PC-3 (cell line): Measurements from ENCODE around the gene CFAP53. TPM values are rescaled to one million over a fixed set of nuclear protein-coding genes. Genes with fewer than 3 reads are reported as not detected.

ENCODE experiments used
- ATAC-seq: fragments of 200-7000 bp; cut with Tn5 transposase; 2 replicates; pipeline ENCODE4 v1.9.1; 2020; ENCODE audit warnings: mild to moderate bottlenecking, moderate library complexity
- BruUV-seq: library from RNA; stranded (reverse); fragments of 400-500 nt; replicated peaks from 2 replicates; lab custom pipeline; 2021; lab: Mats Ljungman, UMichigan
- CTCF ChIA-PET: fragments of 300-600 bp; sonication (Branson Sonifier 250); formaldehyde crosslinking; loops from one replicate; lab custom pipeline; 2022; ENCODE audit warnings: antibody characterized with exemption; lab: Charles Lee
- POLR2A ChIA-PET: fragments of 300-600 bp; sonication (Branson Sonifier 250); formaldehyde crosslinking; loops from one replicate; lab custom pipeline; 2022; ENCODE audit warnings: antibody characterized with exemption; ENCODE audit not compliant: unreplicated experiment; lab: Charles Lee
- DNase-seq: peaks from one replicate; pipeline ENCODE4 v3.0.0-alpha.2; 2015
- H2AFZ ChIP-seq: fragments of 300-600 bp; sonication (generic); 2 replicates; pipeline ENCODE4 v1.6.0; 2016; ENCODE audit warnings: antibody characterized with exemption, low read length
- H3F3A ChIP-seq: fragments of 300-600 bp; sonication (generic); one replicate; pipeline ENCODE4 v1.6.0; 2017; ENCODE audit warnings: antibody characterized with exemption, low read length, control low read depth, mild to moderate bottlenecking; ENCODE audit not compliant: unreplicated experiment
- H3K27ac ChIP-seq: fragments of 300-600 bp; sonication (generic); 2 replicates; pipeline ENCODE4 v1.5.1; 2016; ENCODE audit warnings: mild to moderate bottlenecking, low read length
- H3K27me3 ChIP-seq: fragments of 300-600 bp; sonication (generic); 2 replicates; pipeline ENCODE4 v1.6.1; 2016; ENCODE audit warnings: low read length, mixed read lengths
- H3K36me3 ChIP-seq: fragments of 300-600 bp; sonication (generic); 2 replicates; pipeline ENCODE4 v1.6.1; 2016; ENCODE audit warnings: low read depth, mixed run types, low read length, mixed read lengths
- H3K4me1 ChIP-seq: fragments of 300-600 bp; sonication (generic); 2 replicates; pipeline ENCODE4 v1.5.1; 2016; ENCODE audit warnings: low read length; ENCODE audit not compliant: insufficient read depth
- H3K4me2 ChIP-seq: fragments of 300-600 bp; sonication (generic); 2 replicates; pipeline ENCODE4 v1.6.0; 2016; ENCODE audit warnings: low read length
- H3K4me3 ChIP-seq: fragments of 300-600 bp; sonication (generic); 2 replicates; pipeline ENCODE4 v1.5.1; 2016; ENCODE audit warnings: mild to moderate bottlenecking, low read length, mixed read lengths
- H3K79me2 ChIP-seq: fragments of 300-600 bp; sonication (generic); 2 replicates; pipeline ENCODE4 v1.6.1; 2017; ENCODE audit warnings: low read length, mixed read lengths
- H3K9ac ChIP-seq: fragments of 300-600 bp; sonication (generic); 2 replicates; pipeline ENCODE4 v1.6.0; 2016; ENCODE audit warnings: mild to moderate bottlenecking, low read length
- H3K9me2 ChIP-seq: fragments of 300-600 bp; sonication (generic); replicated peaks from 2 replicates; pipeline ENCODE4 v1.6.1; 2016; ENCODE audit warnings: mixed run types, low read length, mixed read lengths
- H3K9me3 ChIP-seq: fragments of 300-600 bp; sonication (generic); 2 replicates; pipeline ENCODE4 v1.6.1; 2016; ENCODE audit warnings: low read length, mixed read lengths
- H4K20me1 ChIP-seq: fragments of 300-600 bp; sonication (generic); 2 replicates; pipeline ENCODE4 v1.6.1; 2016; ENCODE audit warnings: low read length, mixed read lengths
- EZH2 ChIP-seq: fragments of 300-600 bp; sonication (generic); IDR thresholded peaks from one replicate; pipeline ENCODE4 v1.6.1; 2017; ENCODE audit warnings: antibody characterized with exemption, mild to moderate bottlenecking, low read length; ENCODE audit not compliant: unreplicated experiment
- EZH2phosphoT487 ChIP-seq: fragments of 300-600 bp; sonication (generic); IDR thresholded peaks from 2 replicates; pipeline ENCODE4 v1.6.1; 2018; ENCODE audit warnings: mild to moderate bottlenecking, antibody characterized with exemption, low read length, borderline replicate concordance
- intact Hi-C: fragments of 100-400 bp; cut with micrococcal nuclease; formaldehyde crosslinking; loops from 2 replicates; pipeline ENCODE4 v1.9.0; 2023
- total RNA-seq: library from RNA; depleted of rRNA; stranded (reverse); fragments of >200 nt; gene quantifications from 2 replicates; pipeline ENCODE4 v1.2.3, GENCODE V29; 2014
- TF ChIP-seq, protein P1 (sequence below): fragments of 300-600 bp; sonication (generic); conservative IDR thresholded peaks from 2 replicates; pipeline ENCODE4 v1.5.1; 2017; ENCODE audit warnings: antibody characterized with exemption, low read depth, mild to moderate bottlenecking, low read length

Gene CFAP53
- total RNA-seq, 1 experiment from 2014 or later = not detected

DNA sequence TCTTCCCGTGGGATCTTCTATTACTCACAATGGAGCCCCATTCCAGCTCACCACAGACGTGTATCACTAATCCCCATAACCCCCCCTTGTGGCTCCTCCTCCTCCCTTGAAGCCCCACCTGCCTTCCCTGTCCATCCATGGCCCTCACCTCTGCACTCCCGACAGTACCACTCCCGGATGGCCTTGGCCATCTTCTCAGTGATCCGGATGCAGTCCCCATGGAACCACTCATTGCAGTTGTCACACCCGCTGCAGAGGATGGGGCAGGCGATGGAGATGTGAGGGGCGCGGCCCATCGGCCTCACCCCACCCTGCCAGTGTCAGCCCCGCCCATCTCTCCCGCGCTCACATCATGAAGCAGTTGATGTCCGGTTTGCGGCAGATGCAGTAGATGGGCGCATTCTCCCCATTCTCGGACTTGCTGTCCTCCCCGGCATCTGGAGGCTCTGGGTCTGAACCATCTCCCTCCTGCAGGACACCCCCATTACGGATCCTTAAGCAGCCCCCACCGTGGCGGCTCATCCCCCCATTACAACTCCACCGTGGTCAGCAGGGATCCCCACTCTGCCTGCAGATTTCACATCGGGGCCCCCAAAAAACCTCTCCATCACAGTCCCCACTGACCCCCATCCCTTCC, 20.2 kb upstream of the CFAP53 start:
- peak overlapping the region; percentile 81 for H3K4me3 ChIP-seq
- H3K9me3 ChIP-seq = no peaks in the 10 kb centered on the region
- TF ChIP-seq EZH2 (no peak), EZH2phosphoT487 (no peak)
- TF ChIP-seq, protein P1, sequence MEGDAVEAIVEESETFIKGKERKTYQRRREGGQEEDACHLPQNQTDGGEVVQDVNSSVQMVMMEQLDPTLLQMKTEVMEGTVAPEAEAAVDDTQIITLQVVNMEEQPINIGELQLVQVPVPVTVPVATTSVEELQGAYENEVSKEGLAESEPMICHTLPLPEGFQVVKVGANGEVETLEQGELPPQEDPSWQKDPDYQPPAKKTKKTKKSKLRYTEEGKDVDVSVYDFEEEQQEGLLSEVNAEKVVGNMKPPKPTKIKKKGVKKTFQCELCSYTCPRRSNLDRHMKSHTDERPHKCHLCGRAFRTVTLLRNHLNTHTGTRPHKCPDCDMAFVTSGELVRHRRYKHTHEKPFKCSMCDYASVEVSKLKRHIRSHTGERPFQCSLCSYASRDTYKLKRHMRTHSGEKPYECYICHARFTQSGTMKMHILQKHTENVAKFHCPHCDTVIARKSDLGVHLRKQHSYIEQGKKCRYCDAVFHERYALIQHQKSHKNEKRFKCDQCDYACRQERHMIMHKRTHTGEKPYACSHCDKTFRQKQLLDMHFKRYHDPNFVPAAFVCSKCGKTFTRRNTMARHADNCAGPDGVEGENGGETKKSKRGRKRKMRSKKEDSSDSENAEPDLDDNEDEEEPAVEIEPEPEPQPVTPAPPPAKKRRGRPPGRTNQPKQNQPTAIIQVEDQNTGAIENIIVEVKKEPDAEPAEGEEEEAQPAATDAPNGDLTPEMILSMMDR = no peak
- H3K4me1 ChIP-seq = peaks cover 6% of the 10 kb centered on the region; the same call in 1 of the 2 replicates
- no TSS peak for BruUV-seq
- ATAC-seq = peak; percentile 6; the same call in 1 of the 2 replicates
- intact Hi-C loops = loop anchor here (1.0 to 5.0 kb wide), 3 partner anchors 7 to 91 kb away; partner anchors contain the start of gene SKA1
- no peaks in the 10 kb centered on the region for H4K20me1 ChIP-seq
- ChIA-PET POLR2A (interaction anchor here (0.6 kb wide), 1 partner anchor 9 kb away, joined by 7 read pairs; no protein-coding TSS in a partner anchor), CTCF (no interaction called here)
- H2AFZ ChIP-seq = peak overlapping the region; percentile 68; the same call in 1 of the 2 replicates
- no peak overlapping the region for H3K27ac ChIP-seq
- H3K4me2 ChIP-seq = peak overlapping the region; percentile 81
- peaks cover 14% of the 10 kb centered on the region; the same call in 1 of the 2 replicates for H3K79me2 ChIP-seq
- H3K9ac ChIP-seq = peak overlapping the region; percentile 77
- H3K27me3 ChIP-seq = no peaks in the 10 kb centered on the region
- H3F3A ChIP-seq = no peaks in the 10 kb centered on the region
- peak; percentile 33 for DNase-seq
- no peaks in the 10 kb centered on the region for H3K36me3 ChIP-seq
- H3K9me2 ChIP-seq = no peaks in the 10 kb centered on the region

DNA sequence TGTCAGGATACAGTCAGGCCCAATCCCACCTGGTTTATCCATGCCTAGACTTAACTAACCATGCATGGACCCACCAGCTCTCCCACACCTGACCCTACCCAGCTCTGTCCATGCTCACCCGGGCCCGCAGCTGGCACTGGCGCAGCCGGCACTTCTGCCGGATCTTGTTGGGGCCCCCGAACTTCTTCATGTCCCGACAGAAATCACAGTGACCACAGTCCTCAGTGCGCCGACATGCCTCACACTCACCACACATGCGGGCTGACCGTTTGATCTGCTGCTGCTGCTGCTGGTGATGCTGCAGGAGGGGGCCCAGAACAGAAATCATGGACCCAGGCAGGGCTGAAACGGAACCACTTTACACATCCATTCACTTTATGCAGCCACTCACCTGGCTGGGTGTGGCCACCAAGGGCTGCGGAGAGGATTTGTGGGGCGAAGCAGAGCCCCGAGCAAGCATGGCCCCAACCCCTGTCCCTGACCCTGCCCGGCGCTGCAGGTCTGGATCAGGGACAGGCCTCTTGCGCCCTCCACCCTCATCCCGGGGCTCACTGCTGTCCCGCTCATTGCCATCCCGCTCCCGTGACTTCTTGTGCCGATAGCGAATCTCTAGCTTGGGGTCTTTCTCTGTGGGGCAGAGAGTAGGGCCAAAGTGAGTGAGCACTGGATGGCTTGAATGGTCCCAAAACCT, 19.5 kb upstream of the CFAP53 start:
- Histone ChIP-seq H3K79me2 (peaks cover 19% of the 10 kb centered on the region), H3K4me3 (no peak overlapping the region), H2AFZ (no peak overlapping the region), H3F3A (no peaks in the 10 kb centered on the region), H3K9ac (no peak overlapping the region), H3K27ac (no peak overlapping the region), H3K9me3 (no peaks in the 10 kb centered on the region), H3K9me2 (no peaks in the 10 kb centered on the region), H4K20me1 (no peaks in the 10 kb centered on the region), H3K4me1 (peaks cover 6% of the 10 kb centered on the region; the same call in 1 of the 2 replicates), H3K4me2 (peak overlapping the region; percentile 81), H3K36me3 (no peaks in the 10 kb centered on the region), H3K27me3 (no peaks in the 10 kb centered on the region)
- ChIA-PET POLR2A (interaction anchor here (0.6 kb wide), 1 partner anchor 10 kb away, joined by 7 read pairs; no protein-coding TSS in a partner anchor), CTCF (no interaction called here)
- intact Hi-C loops = loop anchor here (5.0 kb wide), 2 partner anchors 72 to 92 kb away; partner anchors contain the start of gene SKA1
- ATAC-seq (no peak), DNase-seq (no peak)
- BruUV-seq = TSS peak; percentile 13
- TF ChIP-seq, protein P1 = no peak
- no peak for TF ChIP-seq EZH2phosphoT487
- TF ChIP-seq EZH2 = no peak
